IMR-90 (cell line): ENCODE data around the gene EDEM3. TPM values are rescaled to one million over a fixed set of nuclear protein-coding genes. Genes with fewer than 3 reads are reported as not detected.
A peak's percentile ranks its signal among the peaks of the same experiment; 100 is the strongest.

Source experiments
- ATAC-seq: fragments of 200-7000 bp; cut with Tn5 transposase; 2 replicates; pipeline ENCODE4 v1.9.1; 2020; ENCODE audit warnings: low read depth, mild to moderate bottlenecking, moderate library complexity
- BruUV-seq: library from RNA; stranded (reverse); fragments of 400-500 nt; replicated peaks from 2 replicates; lab custom pipeline; 2021; lab: Mats Ljungman, UMichigan
- CTCF ChIA-PET: fragments of 300-600 bp; formaldehyde crosslinking; extraction: SDS; loops from one replicate; lab custom pipeline; 2021; ENCODE audit warnings: antibody characterized with exemption; lab: Yijun Ruan, JAX
- POLR2A ChIA-PET: fragments of 300-600 bp; sonication (Branson Sonifier 250); formaldehyde crosslinking; loops from one replicate; lab custom pipeline; 2022; ENCODE audit warnings: antibody characterized with exemption; ENCODE audit not compliant: unreplicated experiment; lab: Charles Lee
- DNase-seq: peaks from one replicate; pipeline ENCODE4 v3.0.0; 2013
- H2AFZ ChIP-seq: replicated peaks from 2 replicates; pipeline ENCODE3; 2013; ENCODE audit warnings: low read length, mild to moderate bottlenecking; ENCODE audit not compliant: poor library complexity
- H2AK5ac ChIP-seq: 2 replicates; pipeline ENCODE4 v1.6.1; 2013; ENCODE audit warnings: low read depth, low read length, inconsistent platforms
- H2AK9ac ChIP-seq: replicated peaks from 2 replicates; pipeline ENCODE3; 2013; ENCODE audit warnings: mild to moderate bottlenecking, low read depth, low read length, moderate library complexity; ENCODE audit not compliant: poor library complexity
- H2BK120ac ChIP-seq: 2 replicates; pipeline ENCODE4 v1.6.1; 2013; ENCODE audit warnings: low read depth, low read length, inconsistent platforms
- H2BK15ac ChIP-seq: 3 replicates; pipeline ENCODE4 v1.6.1; 2013; ENCODE audit warnings: low read depth, low read length, inconsistent platforms
- H2BK20ac ChIP-seq: 2 replicates; pipeline ENCODE4 v1.6.1; 2013; ENCODE audit warnings: low read depth, mild to moderate bottlenecking, inconsistent platforms, low read length, moderate library complexity
- H2BK5ac ChIP-seq: 2 replicates; pipeline ENCODE4 v1.6.1; 2013; ENCODE audit warnings: mild to moderate bottlenecking, low read depth, low read length, inconsistent platforms; ENCODE audit not compliant: poor library complexity, severe bottlenecking
- H3K14ac ChIP-seq: replicated peaks from 2 replicates; pipeline ENCODE4 v1.6.1; 2013; ENCODE audit warnings: low read depth, low read length, inconsistent platforms
- H3K18ac ChIP-seq: 2 replicates; pipeline ENCODE4 v1.6.1; 2013; ENCODE audit warnings: low read depth, low read length, control low read depth
- H3K23ac ChIP-seq: 2 replicates; pipeline ENCODE4 v1.6.1; 2013; ENCODE audit warnings: low read depth, low read length, inconsistent platforms
- H3K27ac ChIP-seq: 2 replicates; pipeline ENCODE4 v1.5.1; 2013; ENCODE audit warnings: mild to moderate bottlenecking, control low read depth, low read length; ENCODE audit not compliant: insufficient read depth
- H3K27me3 ChIP-seq: 2 replicates; pipeline ENCODE4 v1.6.1; 2013; ENCODE audit warnings: low read length; ENCODE audit not compliant: control insufficient read depth, insufficient read depth
- H3K36me3 ChIP-seq: 2 replicates; pipeline ENCODE4 v1.6.1; 2013; ENCODE audit warnings: low read length, mixed read lengths; ENCODE audit not compliant: control insufficient read depth, insufficient read depth
- H3K4ac ChIP-seq: 2 replicates; pipeline ENCODE4 v1.6.1; 2013; ENCODE audit warnings: low read depth, low read length, inconsistent platforms
- H3K4me1 ChIP-seq: 2 replicates; pipeline ENCODE4 v1.6.1; 2013; ENCODE audit warnings: low read length, mixed read lengths; ENCODE audit not compliant: control insufficient read depth, insufficient read depth
- H3K4me2 ChIP-seq: 2 replicates; pipeline ENCODE4 v1.6.1; 2013; ENCODE audit warnings: low read depth, mild to moderate bottlenecking, control low read depth, low read length, moderate library complexity
- H3K4me3 ChIP-seq: 2 replicates; pipeline ENCODE4 v1.5.1; 2013; ENCODE audit warnings: low read depth, mild to moderate bottlenecking, control low read depth, low read length, moderate library complexity; ENCODE audit not compliant: insufficient read depth
- H3K56ac ChIP-seq: 2 replicates; pipeline ENCODE4 v1.6.1; 2013; ENCODE audit warnings: low read length, inconsistent platforms; ENCODE audit not compliant: insufficient read depth; ENCODE audit errors: extremely low read depth
- H3K79me1 ChIP-seq, 2 experiments: 2 replicates each; pipeline ENCODE4 v1.6.1; 2013; ENCODE audit warnings: low read length in 2 of 2, inconsistent platforms in 1 of 2, low read depth in 1 of 2
- H3K9ac ChIP-seq: 2 replicates; pipeline ENCODE4 v1.6.1; 2013; ENCODE audit warnings: low read depth, low read length, control low read depth
- H3K9me1 ChIP-seq: 2 replicates; pipeline ENCODE4 v1.6.1; 2013; ENCODE audit warnings: low read length, inconsistent platforms; ENCODE audit not compliant: insufficient read depth
- H3K9me3 ChIP-seq: 2 replicates; pipeline ENCODE4 v1.6.1; 2013; ENCODE audit warnings: low read length; ENCODE audit not compliant: control insufficient read depth, insufficient read depth
- H4K20me1 ChIP-seq: 2 replicates; pipeline ENCODE4 v1.6.1; 2013; ENCODE audit warnings: low read length, inconsistent platforms; ENCODE audit not compliant: insufficient read depth
- H4K5ac ChIP-seq: 2 replicates; pipeline ENCODE4 v1.6.1; 2013; ENCODE audit warnings: mild to moderate bottlenecking, low read depth, low read length, control low read depth
- H4K8ac ChIP-seq, 2 experiments: 2 replicates each; pipeline ENCODE4 v1.6.1; 2013; ENCODE audit warnings: low read depth in 2 of 2, low read length in 2 of 2, control low read depth in 1 of 2, inconsistent platforms in 1 of 2
- H4K91ac ChIP-seq: 2 replicates; pipeline ENCODE4 v1.6.1; 2013; ENCODE audit warnings: low read depth, low read length, inconsistent platforms; ENCODE audit not compliant: insufficient read depth
- BHLHE40 ChIP-seq: fragments of 150-350 bp; IDR thresholded peaks from 2 replicates; pipeline ENCODE4 v1.6.1; 2016; ENCODE audit warnings: mild to moderate bottlenecking, low read depth, low read length
- CEBPB ChIP-seq: IDR thresholded peaks from 2 replicates; pipeline ENCODE4 v1.6.1; 2012; ENCODE audit warnings: low read depth, low read length, improper control_type of control experiment
- CHD1 ChIP-seq: IDR thresholded peaks from 2 replicates; pipeline ENCODE4 v1.6.1; 2012; ENCODE audit warnings: low read depth, low read length, improper control_type of control experiment
- CTCF ChIP-seq: conservative IDR thresholded peaks from 2 replicates; pipeline ENCODE4 v1.5.1; 2012; ENCODE audit warnings: mild to moderate bottlenecking, low read depth, low read length, improper control_type of control experiment
- ELK1 ChIP-seq: fragments of 150-350 bp; IDR thresholded peaks from 2 replicates; pipeline ENCODE4 v1.6.1; 2016; ENCODE audit warnings: low read depth, mild to moderate bottlenecking, low read length, moderate library complexity, borderline replicate concordance
- FOS ChIP-seq: fragments of 150-350 bp; IDR thresholded peaks from 2 replicates; pipeline ENCODE4 v1.6.1; 2016; ENCODE audit warnings: low read depth, low read length
- MAFK ChIP-seq: IDR thresholded peaks from 2 replicates; pipeline ENCODE4 v1.6.1; 2012; ENCODE audit warnings: low read depth, low read length, improper control_type of control experiment
- MAZ ChIP-seq: IDR thresholded peaks from 2 replicates; pipeline ENCODE4 v1.6.1; 2012; ENCODE audit warnings: low read depth, mild to moderate bottlenecking, low read length, improper control_type of control experiment, moderate library complexity, borderline replicate concordance
- MXI1 ChIP-seq: IDR thresholded peaks from 2 replicates; pipeline ENCODE4 v1.6.1; 2012; ENCODE audit warnings: low read depth, mild to moderate bottlenecking, low read length, moderate library complexity, borderline replicate concordance
- NFE2L2 ChIP-seq: fragments of 150-350 bp; IDR thresholded peaks from 2 replicates; pipeline ENCODE4 v1.6.1; 2016; ENCODE audit warnings: low read depth, mild to moderate bottlenecking, low read length
- POLR2A ChIP-seq: IDR thresholded peaks from 2 replicates; pipeline ENCODE4 v1.6.1; 2012; ENCODE audit warnings: mild to moderate bottlenecking, low read depth, low read length
- RAD21 ChIP-seq: IDR thresholded peaks from 2 replicates; pipeline ENCODE4 v1.6.1; 2012; ENCODE audit warnings: low read length, improper control_type of control experiment
- RCOR1 ChIP-seq: IDR thresholded peaks from 2 replicates; pipeline ENCODE4 v1.6.1; 2012; ENCODE audit warnings: mild to moderate bottlenecking, low read length, improper control_type of control experiment; ENCODE audit not compliant: insufficient replicate concordance
- RFX5 ChIP-seq: IDR thresholded peaks from 2 replicates; pipeline ENCODE4 v1.8.0; 2012; ENCODE audit warnings: low read depth, mild to moderate bottlenecking, low read length, moderate library complexity
- USF2 ChIP-seq: fragments of 150-350 bp; IDR thresholded peaks from 2 replicates; pipeline ENCODE4 v1.6.1; 2017; ENCODE audit warnings: mild to moderate bottlenecking, antibody characterized with exemption, low read length, low read depth
- WGBS, 2 experiments: methylation state at CpG; one replicate each; pipeline versions ENCODE4 v1.1.5 to v1.1.7; 2013; ENCODE audit warnings: missing lambda C conversion rate in 2 of 2; ENCODE audit not compliant: insufficient read length in 1 of 2; ENCODE audit errors: extremely low coverage in 2 of 2; 5-methylcytosine and 5-hydroxymethylcytosine counted together
- dilution Hi-C: fragments of 300-500 bp; cut with HindIII; formaldehyde crosslinking; loops from one replicate; pipeline ENCODE4 v1.14.3; 2018; ENCODE audit warnings: low sequenced_read_pairs; ENCODE audit not compliant: unreplicated experiment
- in situ Hi-C: fragments of 300-500 bp; cut with MboI; formaldehyde crosslinking; loops from 3 replicates; pipeline ENCODE4 v1.14.3; 2019; ENCODE audit warnings: low sequenced_read_pairs, inconsistent platforms, mixed read lengths
- intact Hi-C: fragments of 100-400 bp; cut with micrococcal nuclease; formaldehyde crosslinking; loops from 2 replicates; pipeline ENCODE4 v1.10.0; 2022
- polyA plus RNA-seq, 3 experiments: library from polyadenylated mRNA; depleted of rRNA; stranded (reverse); fragments of >200 nt; gene quantifications; 2 replicates each; pipeline ENCODE4 v1.2.3, GENCODE V29; 2012; ENCODE audit warnings: low replicate concordance in 1 of 3
- total RNA-seq: library from RNA; depleted of rRNA; stranded (reverse); fragments of >200 nt; gene quantifications from 2 replicates; pipeline ENCODE4 v1.2.3, GENCODE V29; 2012

The EDEM3 gene
- total and polyA plus RNA-seq, 2 of the 4 experiments (the other 2 are of a cell fraction), result 17.5 to 29.9 TPM

GRCh38 chr1:184691719-184692324, 62.8 kb downstream of the EDEM3 start:
- CTCF ChIA-PET, result interaction anchor here (0.6 to 1.9 kb wide), 7 partner anchors 10 to 1007 kb away, joined by 3 to 6 read pairs (median 3); no protein-coding TSS in a partner anchor
- Histone ChIP-seq H2AK5ac (no peak overlapping the region), H3K36me3 (peaks cover 3% of the 10 kb centered on the region; the same call in 1 of the 2 replicates), H3K4me1 (peaks cover 3% of the 10 kb centered on the region; the same call in 1 of the 2 replicates), H3K27me3 (no peaks in the 10 kb centered on the region), H3K14ac (no peak overlapping the region), H2BK20ac (no peak overlapping the region), H3K9ac (no peak overlapping the region), H2AK9ac (no peak overlapping the region), H4K5ac (no peak overlapping the region), H2BK5ac (no peak overlapping the region), H2BK15ac (no peak overlapping the region), H3K23ac (no peak overlapping the region), H3K27ac (no peak overlapping the region), H3K4me2 (no peak overlapping the region), H3K56ac (no peak overlapping the region), H4K8ac (no peak overlapping the region), H4K20me1 (no peaks in the 10 kb centered on the region; the same call in 1 of the 2 replicates), H2AFZ (no peak overlapping the region), H3K4ac (no peak overlapping the region), H2BK120ac (no peak overlapping the region), H3K18ac (no peak overlapping the region), H4K91ac (no peak overlapping the region), H3K4me3 (no peak overlapping the region), H3K9me3 (no peaks in the 10 kb centered on the region), H3K79me1 (0 out of 4 replicates have a peak, but pooled peaks cover 0 to 5% of the 10 kb centered on the region in 2 experiments), H3K9me1 (no peaks in the 10 kb centered on the region)
- WGBS, 2 experiments, result no CpG with 5 or more reads among the region's 4 CpGs
- DNase-seq (peak; percentile 68), ATAC-seq (peak; percentile 47; the same call in 1 of the 2 replicates)
- BruUV-seq, result no TSS peak
- dilution Hi-C loops, result no loop called here
- POLR2A ChIA-PET, result no interaction called here
- in situ Hi-C loops, result no loop called here
- intact Hi-C loops, result loop anchor here (1.0 to 10.0 kb wide), 2 partner anchors 617 to 747 kb away; no protein-coding TSS in a partner anchor
- TF ChIP-seq MXI1 (no peak), RFX5 (no peak), CHD1 (no peak), BHLHE40 (no peak), POLR2A (no peak), NFE2L2 (no peak), RAD21 (peak; percentile 78), FOS (no peak), CEBPB (no peak), MAFK (no peak), ELK1 (no peak), USF2 (no peak), MAZ (no peak), RCOR1 (no peak), CTCF (peak; percentile 78)
